HepG2 (cell line): ENCODE measurements around the gene GALNT8. TPM values are rescaled to one million over a fixed set of nuclear protein-coding genes. Genes with fewer than 3 reads are reported as not detected.

ENCODE experiments used
- ATAC-seq: fragments of 200-7000 bp; cut with Tn5 transposase; 3 replicates; pipeline ENCODE4 v1.9.1; 2020; ENCODE audit warnings: mild to moderate bottlenecking, moderate library complexity
- BruUV-seq: library from RNA; stranded (reverse); fragments of 400-500 nt; replicated peaks from 2 replicates; lab custom pipeline; 2021; lab: Mats Ljungman, UMichigan
- CTCF ChIA-PET: fragments of 300-600 bp; formaldehyde crosslinking; extraction: SDS; loops from one replicate; lab custom pipeline; 2021; ENCODE audit warnings: low total read pairs, inconsistent platforms, low intra/inter-chr PET ratio; lab: Yijun Ruan, JAX
- POLR2A ChIA-PET: fragments of 350-600 bp; sonication (Branson Sonifier 250); formaldehyde crosslinking; loops from one replicate; lab custom pipeline; 2020; ENCODE audit warnings: antibody characterized with exemption, inconsistent platforms; lab: Yijun Ruan, JAX
- DNase-seq: peaks from one replicate; pipeline ENCODE4 v3.0.0-alpha.2; 2015; ENCODE audit warnings: low spot score
- FAIRE-seq: peaks from 3 replicates; lab custom pipeline; 2011; peaks lifted over from hg19 to GRCh38; lab: Jason Lieb, UNC
- H2AFZ ChIP-seq: one replicate; pipeline ENCODE4 v1.6.1; 2011; ENCODE audit warnings: low read length, inconsistent platforms
- H3K27ac ChIP-seq: fragments of 300-600 bp; 3 replicates; pipeline ENCODE4 v1.8.0; 2011; ENCODE audit warnings: mixed run types, mild to moderate bottlenecking, mixed read lengths, low read length, inconsistent platforms; ENCODE audit not compliant: insufficient read depth; ENCODE audit errors: extremely low read length
- H3K27me3 ChIP-seq, 2 experiments: fragments of 200-600 bp in 1 of 2; 2 replicates in 1 of 2; 3 replicates in 1 of 2; pipeline versions ENCODE4 v1.6.0 to v1.8.0; 2011; ENCODE audit warnings: low read length in 2 of 2, mild to moderate bottlenecking in 2 of 2, moderate library complexity in 2 of 2, inconsistent platforms in 1 of 2; ENCODE audit not compliant: insufficient read depth in 2 of 2, control insufficient read depth in 1 of 2
- H3K36me3 ChIP-seq, 2 experiments: fragments of 200-600 bp in 1 of 2; replicated peaks in 1 of 2; 2 replicates in 1 of 2; 3 replicates in 1 of 2; pipeline versions ENCODE4 v1.5.1 to v1.8.0; 2011; ENCODE audit warnings: low read length in 2 of 2, inconsistent platforms in 1 of 2; ENCODE audit not compliant: insufficient read depth in 2 of 2, control insufficient read depth in 1 of 2
- H3K4me1 ChIP-seq: 2 replicates; pipeline ENCODE4 v1.5.1; 2012; ENCODE audit warnings: low read length, inconsistent platforms; ENCODE audit not compliant: insufficient read depth
- H3K4me2 ChIP-seq: 2 replicates; pipeline ENCODE4 v1.6.0; 2011; ENCODE audit warnings: low read depth, low read length, inconsistent platforms
- H3K4me3 ChIP-seq, 3 experiments: fragments of 200-600 bp in 1 of 3; sonication (generic), shearing (Covaris generic) in 1 of 3; replicated peaks in 1 of 3; 2 replicates each; pipeline ENCODE4 v1.5.1; 2011 to 2016; ENCODE audit warnings: low read length in 3 of 3, inconsistent platforms in 2 of 3, low read depth in 2 of 3, mild to moderate bottlenecking in 2 of 3, control low read depth in 1 of 3, mixed read lengths in 1 of 3; ENCODE audit not compliant: insufficient read depth in 1 of 3
- H3K79me2 ChIP-seq: one replicate; pipeline ENCODE4 v1.6.1; 2011; ENCODE audit warnings: low read length, inconsistent platforms; ENCODE audit not compliant: insufficient read depth
- H3K9ac ChIP-seq: 2 replicates; pipeline ENCODE4 v1.6.0; 2011; ENCODE audit warnings: mild to moderate bottlenecking, low read depth, low read length, inconsistent platforms; ENCODE audit not compliant: insufficient read depth
- H3K9me3 ChIP-seq: 2 replicates; pipeline ENCODE4 v1.5.1; 2012; ENCODE audit warnings: mild to moderate bottlenecking, low read length
- H4K20me1 ChIP-seq: 2 replicates; pipeline ENCODE4 v1.6.0; 2011; ENCODE audit warnings: inconsistent platforms, mild to moderate bottlenecking, low read length, moderate library complexity; ENCODE audit not compliant: insufficient read depth
- CEBPB ChIP-seq: IDR thresholded peaks from 2 replicates; pipeline ENCODE4 v1.6.1; 2011; ENCODE audit warnings: low read depth, low read length, improper control_type of control experiment, borderline replicate concordance
- HNRNPL ChIP-seq: fragments of 200-400 bp; formaldehyde crosslinking; IDR thresholded peaks from 2 replicates; pipeline ENCODE4 v1.6.1; 2017; ENCODE audit warnings: mild to moderate bottlenecking, low read depth, low read length
- IRX3 ChIP-seq: sonication (generic); formaldehyde crosslinking; IDR thresholded peaks from 2 replicates; pipeline ENCODE4 v1.8.1; 2023; ENCODE audit warnings: mild to moderate bottlenecking, low read depth, missing genetic modification reagents, borderline replicate concordance
- KLF16 ChIP-seq, 2 experiments: sonication (generic) in 1 of 2; formaldehyde crosslinking in 1 of 2; IDR thresholded peaks; 2 replicates each; pipeline versions ENCODE4 v1.6.1 to v1.8.0; 2016 to 2023; ENCODE audit warnings: missing genetic modification reagents in 2 of 2, missing compliant biosample characterization in 1 of 2
- MIER2 ChIP-seq: IDR thresholded peaks from 2 replicates; pipeline ENCODE4 v1.6.1; 2016; ENCODE audit warnings: missing biosample characterization, missing genetic modification reagents
- MTERF4 ChIP-seq: sonication (generic); formaldehyde crosslinking; IDR thresholded peaks from 2 replicates; pipeline ENCODE4 v1.8.0; 2023; ENCODE audit warnings: mild to moderate bottlenecking, missing genetic modification reagents
- PAF1 ChIP-seq: IDR thresholded peaks from 2 replicates; pipeline ENCODE4 v1.6.1; 2016; ENCODE audit warnings: missing genetic modification reagents, missing compliant biosample characterization
- PRDM15 ChIP-seq: sonication (generic); formaldehyde crosslinking; IDR thresholded peaks from 2 replicates; pipeline ENCODE4 v1.4.0; 2020; ENCODE audit warnings: missing genetic modification reagents
- SAP130 ChIP-seq: IDR thresholded peaks from 2 replicates; pipeline ENCODE4 v1.6.1; 2016; ENCODE audit warnings: low read depth
- THAP8 ChIP-seq: sonication (generic); formaldehyde crosslinking; IDR thresholded peaks from 2 replicates; pipeline ENCODE4 v1.5.1; 2020; ENCODE audit warnings: missing genetic modification reagents, mild to moderate bottlenecking, borderline replicate concordance
- ZNF496 ChIP-seq: sonication (generic); formaldehyde crosslinking; IDR thresholded peaks from 2 replicates; pipeline ENCODE4 v1.8.1; 2023; ENCODE audit warnings: mild to moderate bottlenecking, moderate library complexity, missing genetic modification reagents; ENCODE audit not compliant: insufficient replicate concordance
- ZNF598 ChIP-seq: sonication (generic); formaldehyde crosslinking; IDR thresholded peaks from 2 replicates; pipeline ENCODE4 v1.5.1; 2020; ENCODE audit warnings: mild to moderate bottlenecking, missing genetic modification reagents, borderline replicate concordance
- WGBS: methylation state at CpG from one replicate; pipeline ENCODE4 v1.1.6; 2017; ENCODE audit warnings: low lambda C conversion rate; 5-methylcytosine and 5-hydroxymethylcytosine counted together
- in situ Hi-C: cut with HindIII; loops from 2 replicates; pipeline ENCODE4 v1.10.0; 2017; ENCODE audit warnings: low pct_unique_long_range_greater_than_20kb; ENCODE audit not compliant: extremely low pct_ligation_motif_present
- intact Hi-C: fragments of 100-400 bp; cut with micrococcal nuclease; formaldehyde crosslinking; loops from one replicate; pipeline ENCODE4 v1.10.0; 2022; ENCODE audit not compliant: unreplicated experiment
- polyA plus RNA-seq, 8 experiments: library from polyadenylated mRNA; depleted of rRNA in 3 of 8; stranded (reverse) in 7 of 8; unstranded in 1 of 8; fragments of >200 nt; fragmentation: Illumina TruSeq in 4 of 8; extraction: Trizol in 4 of 8; gene quantifications; 2 replicates each; pipeline versions ENCODE4 v1.2.1 to v1.2.3, GENCODE V29; 2011 to 2016; ENCODE audit warnings: low read depth in 4 of 8, missing spikeins in 1 of 8, mixed read lengths in 1 of 8; ENCODE audit not compliant: insufficient read depth in 1 of 8
- total RNA-seq, 5 experiments: library from RNA; depleted of rRNA; stranded (reverse); fragments of >200 nt; fragmentation: Illumina TruSeq; extraction: Trizol; gene quantifications; 2 replicates each; pipeline ENCODE4 v1.2.3, GENCODE V29; 2016; ENCODE audit warnings: low read depth in 1 of 5

GALNT8 gene
- total and polyA plus RNA-seq, 2 of the 13 experiments (the other 11 are each of a cell fraction or from before 2014, with no cell fraction given) = 0.45 TPM; not detected in 1

GRCh38 chr12:4766445-4766844, 46.2 kb downstream of the GALNT8 start:
- H3K36me3 ChIP-seq = no peaks in the 10 kb centered on the region
- no peak overlapping the region for H2AFZ ChIP-seq
- no peak overlapping the region for H3K4me3 ChIP-seq
- intact Hi-C loops (no loop called here), in situ Hi-C loops (no loop called here)
- 16% methylated on average over 5 of the region's 6 CpGs for WGBS
- DNase-seq (no peak), ATAC-seq (no peak), FAIRE-seq (no peak)
- H3K27me3 ChIP-seq = peaks cover 0 to 12% of the 10 kb centered on the region in 2 experiments; a peak in 2 of 5 replicates
- H3K9ac ChIP-seq = no peak overlapping the region
- no peaks in the 10 kb centered on the region for H3K79me2 ChIP-seq
- BruUV-seq = no TSS peak
- ChIA-PET POLR2A (no interaction called here), CTCF (no interaction called here)
- no peak overlapping the region for H3K4me2 ChIP-seq
- H3K9me3 ChIP-seq = no peaks in the 10 kb centered on the region
- H3K4me1 ChIP-seq = peaks cover 13% of the 10 kb centered on the region
- TF ChIP-seq MIER2 = no peak
- no peak for TF ChIP-seq ZNF496 (CRISPR knock-in tag)
- no peak for TF ChIP-seq PAF1 (CRISPR knock-in tag)
- no peak for TF ChIP-seq ZNF598 (CRISPR knock-in tag)
- TF ChIP-seq HNRNPL = no peak
- TF ChIP-seq CEBPB = no peak
- TF ChIP-seq KLF16 (CRISPR knock-in tag; IDR thresholded peaks at IDR 0.05) = no peak
- no peak for TF ChIP-seq MTERF4 (CRISPR knock-in tag)
- no peak for TF ChIP-seq PRDM15 (CRISPR knock-in tag)
- no peak for TF ChIP-seq THAP8 (CRISPR knock-in tag)
- no peak for TF ChIP-seq IRX3 (CRISPR knock-in tag)
- TF ChIP-seq SAP130 = no peak
- no peaks in the 10 kb centered on the region for H4K20me1 ChIP-seq
- no peak overlapping the region for H3K27ac ChIP-seq
